GM23338 (cell line): ENCODE results near the gene PIP5K1C.

ENCODE experiments used
- CREB1 ChIP-seq: fragments of 250-450 bp; sonication (Bioruptor Pico); IDR thresholded peaks from 2 replicates; pipeline ENCODE4 v1.5.0; 2020; ENCODE audit warnings: low read depth, mild to moderate bottlenecking, moderate library complexity
- CTCF ChIP-seq, 2 experiments: fragments of 200-600 bp in 1 of 2; sonication (generic) in 1 of 2; conservative IDR thresholded peaks; 2 replicates each; pipeline versions ENCODE4 v1.5.1 to v1.6.1; 2016 to 2017; ENCODE audit warnings: antibody characterized with exemption in 2 of 2, low read depth in 2 of 2, mild to moderate bottlenecking in 2 of 2, moderate library complexity in 1 of 2
- ETS1 ChIP-seq: IDR thresholded peaks from 2 replicates; pipeline ENCODE4 v1.6.1; 2016; ENCODE audit warnings: antibody characterized with exemption
- EZH2 ChIP-seq: fragments of 200-600 bp; sonication (generic); IDR thresholded peaks from one replicate; pipeline ENCODE4 v1.8.0; 2017; ENCODE audit warnings: antibody characterized with exemption, mild to moderate bottlenecking, low read depth; ENCODE audit not compliant: unreplicated experiment
- EZH2phosphoT487 ChIP-seq: fragments of 200-600 bp; sonication (generic); IDR thresholded peaks from one replicate; pipeline ENCODE4 v1.8.1; 2018; ENCODE audit warnings: antibody characterized with exemption; ENCODE audit not compliant: unreplicated experiment
- JUNB ChIP-seq: IDR thresholded peaks from one replicate; pipeline ENCODE4 v1.6.1; 2016; ENCODE audit warnings: antibody characterized with exemption; ENCODE audit not compliant: unreplicated experiment
- NANOG ChIP-seq: IDR thresholded peaks from 2 replicates; pipeline ENCODE4 v1.6.1; 2016; ENCODE audit warnings: antibody characterized with exemption, borderline replicate concordance
- POLR2AphosphoS5 ChIP-seq: IDR thresholded peaks from 2 replicates; pipeline ENCODE4 v1.6.1; 2016; ENCODE audit warnings: antibody characterized with exemption, low read depth
- REST ChIP-seq: IDR thresholded peaks from one replicate; pipeline ENCODE4 v1.6.1; 2018; ENCODE audit warnings: antibody characterized with exemption; ENCODE audit not compliant: unreplicated experiment
- ZNF114 ChIP-seq: fragments of 250-450 bp; sonication (Bioruptor Pico); IDR thresholded peaks from 2 replicates; pipeline ENCODE4 v1.5.0; 2020; ENCODE audit warnings: mild to moderate bottlenecking, moderate library complexity

- no peak for TF ChIP-seq NANOG
- no peak for TF ChIP-seq POLR2AphosphoS5
- TF ChIP-seq CTCF (conservative IDR thresholded peaks at IDR 0.05; ENCODE audit: low read depth in 2 of 2) = no peak
- no peak for TF ChIP-seq EZH2phosphoT487
- TF ChIP-seq EZH2 = no peak
- no peak for TF ChIP-seq REST
- no peak for TF ChIP-seq CREB1 (CRISPR knock-in tag)
- no peak for TF ChIP-seq ETS1
- TF ChIP-seq JUNB = no peak
- no peak for TF ChIP-seq ZNF114
These were observed 477 bp downstream of the PIP5K1C start for GRCh38 chr19:3699741-3700241.
